Colonic mucosa (tissue), 4 donors: ENCODE measurements around the gene BLNK. TPM values are rescaled to one million over a fixed set of nuclear protein-coding genes. Genes with fewer than 3 reads are reported as not detected.

Source experiments
- DNase-seq: peaks from one replicate; pipeline ENCODE4 v3.0.0-alpha.2; 2020
- H3K27ac ChIP-seq: fragments of 200-600 bp; one replicate; pipeline ENCODE4 v1.8.0; 2021
- H3K27me3 ChIP-seq: fragments of 200-600 bp; one replicate; pipeline ENCODE4 v1.8.0; 2021
- H3K36me3 ChIP-seq: fragments of 200-600 bp; one replicate; pipeline ENCODE4 v1.8.0; 2021
- H3K4me1 ChIP-seq: fragments of 200-600 bp; one replicate; pipeline ENCODE4 v1.8.0; 2021; ENCODE audit warnings: mild to moderate bottlenecking
- H3K4me3 ChIP-seq: fragments of 200-600 bp; one replicate; pipeline ENCODE4 v1.8.0; 2021
- H3K9ac ChIP-seq, 2 donors: one replicate each; pipeline ENCODE4 v1.7.0; 2013; ENCODE audit warnings: control low read depth in 2 of 2, low read depth in 2 of 2, low read length in 2 of 2
- H3K9me3 ChIP-seq: fragments of 200-600 bp; one replicate; pipeline ENCODE4 v1.8.0; 2021
- intact Hi-C: fragments of 100-400 bp; cut with DNase I; formaldehyde crosslinking; loops from one replicate; pipeline ENCODE4 v1.14.1; 2022
- total RNA-seq, 2 donors: library from RNA; stranded (reverse); fragmentation: NEBNext Ultra II Directional in 1 of 2; extraction: Animal tissue kit (Norgen Biotek cat#: 25700) in 1 of 2; gene quantifications; one replicate each; pipeline ENCODE4 v1.2.1, GENCODE V29; 2021
- TF ChIP-seq, protein P1 (sequence below): fragments of 200-600 bp; IDR thresholded peaks from one replicate; pipeline ENCODE4 v1.8.0; 2022; ENCODE audit warnings: antibody characterized with exemption, mild to moderate bottlenecking
- donor health status: healthy.
- donor health status: DM: no; HTN: no; CAD: no.
- donor health status: DM: no; HTN: no; CAD: no.

The BLNK gene
- total RNA-seq, 2 donors from 2014 or later: 13.5 to 24.0 TPM

DNA sequence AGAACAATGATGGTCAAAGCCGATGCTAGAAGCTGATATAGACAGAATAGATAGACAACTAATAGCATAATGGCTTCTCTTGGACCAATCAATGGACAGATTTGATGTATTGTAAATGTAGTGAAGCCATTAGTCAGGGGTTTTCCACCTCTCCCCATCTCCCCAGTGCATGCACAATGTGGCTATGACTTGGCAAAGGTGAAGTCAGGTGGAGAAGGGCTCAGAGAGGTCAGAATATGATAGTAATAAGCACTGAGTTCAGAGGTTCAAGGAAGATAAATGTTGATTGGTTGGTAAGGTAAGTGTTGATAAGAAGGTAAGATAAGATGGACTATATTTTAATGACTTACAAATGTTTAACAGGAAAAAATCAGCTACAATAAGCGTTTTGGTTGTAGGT, 28.5 kb downstream of the BLNK start:
- no peak for DNase-seq
- Histone ChIP-seq H3K9ac (no peak overlapping the region), H3K4me3 (no peak overlapping the region), H3K27ac (peak overlapping the region; percentile 35), H3K9me3 (no peaks in the 10 kb centered on the region), H3K4me1 (no peaks in the 10 kb centered on the region), H3K36me3 (no peaks in the 10 kb centered on the region), H3K27me3 (no peaks in the 10 kb centered on the region)
- intact Hi-C loops: no loop called here
- TF ChIP-seq, protein P1, sequence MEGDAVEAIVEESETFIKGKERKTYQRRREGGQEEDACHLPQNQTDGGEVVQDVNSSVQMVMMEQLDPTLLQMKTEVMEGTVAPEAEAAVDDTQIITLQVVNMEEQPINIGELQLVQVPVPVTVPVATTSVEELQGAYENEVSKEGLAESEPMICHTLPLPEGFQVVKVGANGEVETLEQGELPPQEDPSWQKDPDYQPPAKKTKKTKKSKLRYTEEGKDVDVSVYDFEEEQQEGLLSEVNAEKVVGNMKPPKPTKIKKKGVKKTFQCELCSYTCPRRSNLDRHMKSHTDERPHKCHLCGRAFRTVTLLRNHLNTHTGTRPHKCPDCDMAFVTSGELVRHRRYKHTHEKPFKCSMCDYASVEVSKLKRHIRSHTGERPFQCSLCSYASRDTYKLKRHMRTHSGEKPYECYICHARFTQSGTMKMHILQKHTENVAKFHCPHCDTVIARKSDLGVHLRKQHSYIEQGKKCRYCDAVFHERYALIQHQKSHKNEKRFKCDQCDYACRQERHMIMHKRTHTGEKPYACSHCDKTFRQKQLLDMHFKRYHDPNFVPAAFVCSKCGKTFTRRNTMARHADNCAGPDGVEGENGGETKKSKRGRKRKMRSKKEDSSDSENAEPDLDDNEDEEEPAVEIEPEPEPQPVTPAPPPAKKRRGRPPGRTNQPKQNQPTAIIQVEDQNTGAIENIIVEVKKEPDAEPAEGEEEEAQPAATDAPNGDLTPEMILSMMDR: no peak

DNA sequence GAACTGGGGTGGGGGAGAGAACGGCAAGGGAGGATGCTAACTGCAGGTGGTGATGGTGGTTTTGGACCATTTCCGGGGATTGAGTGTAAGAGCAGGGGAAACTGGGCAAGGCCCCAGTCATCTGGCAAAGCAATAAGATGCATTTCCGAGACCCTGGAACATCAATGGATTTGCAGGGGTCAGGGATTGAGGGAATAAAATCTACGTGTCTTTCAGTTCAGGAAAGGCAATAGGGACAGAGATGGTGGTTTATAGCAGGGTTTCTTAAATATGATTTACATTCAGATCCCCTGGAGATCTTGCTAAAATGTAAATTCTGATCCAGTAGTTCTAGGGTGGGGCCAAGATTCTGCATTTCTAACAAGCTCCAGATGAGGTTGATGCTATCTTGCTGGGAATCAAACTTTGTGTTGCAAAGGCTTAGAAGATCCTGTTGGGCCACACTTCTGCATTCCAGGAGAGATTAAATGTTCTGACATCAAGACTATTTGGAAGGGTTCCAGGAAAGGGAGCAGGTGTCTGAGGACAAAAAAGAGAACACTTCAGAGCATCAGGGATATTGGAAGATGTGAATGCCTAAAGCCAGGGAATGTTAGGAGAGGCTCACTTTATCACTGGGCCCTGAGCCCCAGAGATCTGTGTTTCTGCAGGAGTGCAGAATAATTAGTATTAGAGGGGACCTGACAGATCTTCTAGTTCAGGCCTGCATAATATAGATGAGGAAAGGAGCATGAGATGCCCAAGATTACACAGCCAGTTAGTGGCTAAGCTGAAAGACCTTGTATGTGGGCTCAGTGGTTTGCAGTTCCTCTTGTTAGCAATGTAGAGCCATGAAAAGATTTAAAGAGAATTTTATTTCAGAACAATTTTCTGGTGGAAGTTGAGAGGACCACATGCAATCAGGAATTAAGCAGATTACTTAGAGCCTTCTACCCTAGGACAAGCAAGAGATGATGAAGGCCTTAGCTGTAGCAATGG, 32.4 kb downstream of the BLNK start:
- DNase-seq: no peak
- H3K4me1 ChIP-seq: no peaks in the 10 kb centered on the region
- no peak overlapping the region for H3K27ac ChIP-seq
- H3K4me3 ChIP-seq: no peak overlapping the region
- TF ChIP-seq, protein P1: no peak
- H3K9ac ChIP-seq: no peak overlapping the region
- H3K27me3 ChIP-seq: no peaks in the 10 kb centered on the region
- intact Hi-C loops: no loop called here
- H3K36me3 ChIP-seq: no peaks in the 10 kb centered on the region
- H3K9me3 ChIP-seq: no peaks in the 10 kb centered on the region

DNA sequence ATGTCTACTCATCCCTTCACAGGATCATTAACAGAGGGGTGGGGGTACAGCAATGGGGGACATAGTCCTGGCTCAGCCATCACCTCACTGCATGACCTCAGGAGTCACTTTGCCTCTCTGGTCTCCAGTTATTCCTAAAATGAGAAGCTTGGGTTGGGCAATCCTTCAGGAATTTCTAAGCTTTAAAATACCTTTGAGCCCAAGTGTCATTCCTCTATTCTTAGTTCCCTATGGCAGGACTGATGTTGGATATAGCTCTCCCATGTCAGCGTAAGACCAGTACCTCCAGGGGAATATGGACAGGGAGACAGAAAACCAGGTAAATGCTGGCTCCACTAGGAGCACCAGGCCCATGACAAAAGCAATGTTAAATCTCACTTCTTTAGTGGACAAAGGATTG, 34.5 kb downstream of the BLNK start:
- intact Hi-C loops: no loop called here
- Histone ChIP-seq H3K27me3 (no peaks in the 10 kb centered on the region), H3K4me1 (no peaks in the 10 kb centered on the region), H3K9ac (no peak overlapping the region), H3K27ac (no peak overlapping the region), H3K4me3 (no peak overlapping the region), H3K36me3 (no peaks in the 10 kb centered on the region), H3K9me3 (no peaks in the 10 kb centered on the region)
- DNase-seq: no peak
- TF ChIP-seq, protein P1: no peak

DNA sequence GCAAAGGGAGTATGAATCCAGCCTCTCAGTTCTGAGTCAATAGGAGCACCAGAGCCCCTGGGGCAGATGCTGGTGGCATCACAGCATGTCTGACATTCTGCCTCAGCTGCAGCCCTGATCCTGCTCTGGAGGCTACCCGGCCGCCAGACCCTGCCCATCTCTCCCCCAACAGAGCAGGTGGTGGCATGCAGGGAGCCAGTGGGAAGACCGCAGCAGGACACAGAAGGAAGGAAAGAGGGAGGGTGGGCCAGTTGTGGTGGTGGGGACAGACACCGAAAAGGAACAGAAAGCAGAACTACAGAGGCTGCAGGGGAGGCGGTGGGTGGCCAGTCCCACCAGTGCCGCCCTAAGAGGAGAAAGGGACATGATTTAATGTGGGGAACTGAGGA, 35.3 kb downstream of the BLNK start:
- TF ChIP-seq, protein P1: no peak
- Histone ChIP-seq H3K27ac (no peak overlapping the region), H3K36me3 (no peaks in the 10 kb centered on the region), H3K4me3 (no peak overlapping the region), H3K9me3 (no peaks in the 10 kb centered on the region), H3K4me1 (no peaks in the 10 kb centered on the region), H3K9ac (no peak overlapping the region), H3K27me3 (no peaks in the 10 kb centered on the region)
- intact Hi-C loops: no loop called here
- DNase-seq: no peak

DNA sequence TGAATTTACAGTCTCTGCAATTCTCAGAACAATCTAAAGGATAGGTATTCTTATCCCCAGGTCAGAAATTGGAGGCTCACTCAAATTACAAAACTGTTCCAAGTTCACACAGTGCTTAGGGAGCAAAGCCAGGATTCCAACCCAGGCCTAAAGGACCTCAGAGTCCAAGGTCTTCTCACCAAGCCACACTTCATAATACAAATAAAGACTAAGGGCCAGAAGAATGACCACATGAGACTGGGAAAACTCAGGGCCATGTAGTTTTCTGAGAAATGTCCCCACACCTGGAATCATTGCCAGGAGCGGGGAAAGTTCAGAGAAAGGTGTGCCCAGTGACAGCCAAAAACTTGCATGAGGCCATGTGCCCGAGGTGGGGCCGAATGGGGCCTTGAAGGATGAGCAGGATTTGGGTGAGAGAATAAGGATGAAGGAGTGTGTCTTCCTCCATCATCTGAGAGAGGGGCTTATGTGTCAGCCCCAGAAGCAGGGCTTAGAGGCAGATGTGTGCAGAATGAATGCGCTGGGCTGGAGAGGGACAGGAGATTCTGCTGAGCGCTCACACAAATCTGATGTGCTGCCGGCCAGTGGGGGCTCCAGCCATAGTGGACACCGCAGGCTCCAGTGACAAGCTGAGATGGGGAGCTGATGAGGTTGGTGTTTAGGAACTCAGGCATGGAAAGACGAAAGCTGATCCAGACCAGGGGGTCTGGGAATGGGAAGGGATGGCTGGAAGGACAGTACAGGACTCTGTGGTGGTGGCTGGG, 35.9 kb downstream of the BLNK start:
- H3K9me3 ChIP-seq: no peaks in the 10 kb centered on the region
- TF ChIP-seq, protein P1: no peak
- H3K4me1 ChIP-seq: no peaks in the 10 kb centered on the region
- H3K36me3 ChIP-seq: no peaks in the 10 kb centered on the region
- no peak overlapping the region for H3K27ac ChIP-seq
- H3K27me3 ChIP-seq: no peaks in the 10 kb centered on the region
- intact Hi-C loops: no loop called here
- H3K9ac ChIP-seq: no peak overlapping the region
- no peak overlapping the region for H3K4me3 ChIP-seq
- DNase-seq: no peak
